Neutrophil (primary cell): ENCODE data around the gene KRTAP5-8.
"Not testable (repeated sequence)": the region's sequence is repeated elsewhere in the genome, so short reads cannot be mapped to it uniquely, and the experiment has no call there.

ENCODE experiments used
- H3K27ac ChIP-seq: fragments of 200-600 bp; sonication (generic); 2 replicates; pipeline ENCODE4 v1.5.1; 2016; ENCODE audit warnings: mild to moderate bottlenecking, moderate library complexity
- H3K27me3 ChIP-seq: fragments of 200-600 bp; sonication (generic); 2 replicates; pipeline ENCODE4 v1.6.0; 2016; ENCODE audit warnings: mild to moderate bottlenecking
- H3K36me3 ChIP-seq: fragments of 200-600 bp; sonication (generic); 2 replicates; pipeline ENCODE4 v1.5.1; 2017
- H3K4me1 ChIP-seq, 2 experiments: fragments of 200-600 bp in 1 of 2; sonication (generic) in 1 of 2; 1 replicate in 1 of 2; 2 replicates in 1 of 2; pipeline versions ENCODE4 v1.5.1 to v1.6.1; 2013 to 2016; ENCODE audit warnings: low read depth in 1 of 2, low read length in 1 of 2, mild to moderate bottlenecking in 1 of 2, moderate library complexity in 1 of 2; ENCODE audit not compliant: control insufficient read depth in 1 of 2, insufficient read depth in 1 of 2
- H3K4me3 ChIP-seq, 2 experiments: fragments of 200-600 bp in 1 of 2; sonication (generic) in 1 of 2; 1 replicate in 1 of 2; 2 replicates in 1 of 2; pipeline ENCODE4 v1.5.1; 2013 to 2016; ENCODE audit warnings: low read depth in 1 of 2, low read length in 1 of 2, mild to moderate bottlenecking in 1 of 2, moderate library complexity in 1 of 2
- H3K9me3 ChIP-seq: fragments of 200-600 bp; sonication (generic); 2 replicates; pipeline ENCODE4 v1.5.1; 2016
- TF ChIP-seq, protein P1 (sequence below): fragments of 200-600 bp; sonication (generic); IDR thresholded peaks from 2 replicates; pipeline ENCODE4 v1.5.1; 2016; ENCODE audit warnings: antibody characterized with exemption

KRTAP5-8 gene

DNA sequence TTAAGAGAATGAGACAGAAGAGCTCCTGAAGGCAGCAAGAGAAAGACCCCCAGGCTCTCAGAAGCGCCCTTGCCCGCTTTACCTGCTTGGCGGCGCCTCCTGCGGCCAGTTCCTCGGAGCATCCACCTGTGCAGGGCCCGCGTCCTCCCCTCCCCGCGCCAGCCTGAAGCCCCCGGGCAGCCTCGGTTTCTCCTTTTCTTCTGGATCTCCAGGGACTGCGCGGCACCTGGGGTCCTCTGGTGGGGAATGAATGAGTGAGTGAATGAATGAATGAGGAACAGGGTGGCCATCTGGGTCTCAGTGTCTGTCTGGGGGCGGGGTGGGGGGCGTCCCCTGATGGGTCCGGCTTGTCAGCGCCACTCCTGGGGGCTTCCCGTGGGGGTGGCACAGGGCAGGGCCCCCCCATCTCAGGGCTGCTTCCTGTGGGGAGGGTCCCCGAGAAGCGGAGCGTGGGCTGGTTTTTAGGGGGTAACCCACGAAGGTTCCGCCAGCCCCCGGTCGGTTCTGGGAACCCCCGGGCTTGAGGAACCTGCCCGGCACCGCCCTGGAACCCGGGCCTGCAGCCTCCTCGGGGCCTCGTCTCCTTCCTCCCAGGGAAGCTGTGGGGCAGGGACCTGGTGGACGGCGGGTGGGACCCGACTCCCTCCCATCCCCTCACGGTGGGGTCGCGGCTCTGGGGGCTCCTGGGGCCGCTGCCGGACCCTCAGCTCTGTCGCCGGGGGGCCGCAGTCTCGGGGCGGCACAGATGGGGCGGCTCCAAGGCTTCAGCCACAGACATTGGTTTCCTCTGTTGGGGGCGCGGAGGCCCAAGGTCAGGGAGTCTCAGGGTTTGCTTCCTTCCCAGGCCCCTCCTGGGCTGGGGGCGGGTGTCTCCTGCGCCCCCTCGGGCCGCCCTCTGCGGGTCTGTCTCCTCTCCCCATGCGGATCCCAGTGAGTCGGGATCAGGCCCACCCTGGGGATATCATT lies 19.0 kb upstream of the KRTAP5-8 start:
- TF ChIP-seq, protein P1, sequence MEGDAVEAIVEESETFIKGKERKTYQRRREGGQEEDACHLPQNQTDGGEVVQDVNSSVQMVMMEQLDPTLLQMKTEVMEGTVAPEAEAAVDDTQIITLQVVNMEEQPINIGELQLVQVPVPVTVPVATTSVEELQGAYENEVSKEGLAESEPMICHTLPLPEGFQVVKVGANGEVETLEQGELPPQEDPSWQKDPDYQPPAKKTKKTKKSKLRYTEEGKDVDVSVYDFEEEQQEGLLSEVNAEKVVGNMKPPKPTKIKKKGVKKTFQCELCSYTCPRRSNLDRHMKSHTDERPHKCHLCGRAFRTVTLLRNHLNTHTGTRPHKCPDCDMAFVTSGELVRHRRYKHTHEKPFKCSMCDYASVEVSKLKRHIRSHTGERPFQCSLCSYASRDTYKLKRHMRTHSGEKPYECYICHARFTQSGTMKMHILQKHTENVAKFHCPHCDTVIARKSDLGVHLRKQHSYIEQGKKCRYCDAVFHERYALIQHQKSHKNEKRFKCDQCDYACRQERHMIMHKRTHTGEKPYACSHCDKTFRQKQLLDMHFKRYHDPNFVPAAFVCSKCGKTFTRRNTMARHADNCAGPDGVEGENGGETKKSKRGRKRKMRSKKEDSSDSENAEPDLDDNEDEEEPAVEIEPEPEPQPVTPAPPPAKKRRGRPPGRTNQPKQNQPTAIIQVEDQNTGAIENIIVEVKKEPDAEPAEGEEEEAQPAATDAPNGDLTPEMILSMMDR: no peak
- Histone ChIP-seq H3K4me3 (no peak overlapping the region), H3K27ac (no peak overlapping the region), H3K4me1 (no peaks in the 10 kb centered on the region), H3K36me3 (no peaks in the 10 kb centered on the region), H3K27me3 (no peaks in the 10 kb centered on the region), H3K9me3 (no peaks in the 10 kb centered on the region)

DNA sequence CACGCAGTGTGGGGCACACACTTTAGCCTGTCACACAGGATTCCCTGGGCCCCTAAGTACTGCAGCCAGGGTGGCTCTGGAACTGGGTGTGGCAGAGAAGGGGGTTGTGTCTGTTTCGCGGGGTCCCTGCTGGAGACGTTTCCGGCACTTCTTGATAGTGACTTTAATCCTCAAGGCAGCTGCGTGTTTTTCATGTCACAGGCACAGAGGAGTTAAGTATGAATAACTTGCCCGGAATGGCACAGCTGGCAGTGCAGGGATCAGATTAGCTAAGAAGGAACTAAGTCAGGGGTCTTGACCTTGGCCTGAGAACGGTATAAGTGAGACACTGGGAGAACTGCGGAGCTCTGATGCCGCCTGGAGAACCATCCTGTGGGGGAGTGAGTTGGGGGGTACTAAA lies 18.3 kb upstream of the KRTAP5-8 start:
- Histone ChIP-seq H3K36me3 (no peaks in the 10 kb centered on the region), H3K4me3 (no peak overlapping the region), H3K9me3 (no peaks in the 10 kb centered on the region), H3K27ac (no peak overlapping the region), H3K4me1 (no peaks in the 10 kb centered on the region), H3K27me3 (no peaks in the 10 kb centered on the region)
- TF ChIP-seq, protein P1: no peak

DNA sequence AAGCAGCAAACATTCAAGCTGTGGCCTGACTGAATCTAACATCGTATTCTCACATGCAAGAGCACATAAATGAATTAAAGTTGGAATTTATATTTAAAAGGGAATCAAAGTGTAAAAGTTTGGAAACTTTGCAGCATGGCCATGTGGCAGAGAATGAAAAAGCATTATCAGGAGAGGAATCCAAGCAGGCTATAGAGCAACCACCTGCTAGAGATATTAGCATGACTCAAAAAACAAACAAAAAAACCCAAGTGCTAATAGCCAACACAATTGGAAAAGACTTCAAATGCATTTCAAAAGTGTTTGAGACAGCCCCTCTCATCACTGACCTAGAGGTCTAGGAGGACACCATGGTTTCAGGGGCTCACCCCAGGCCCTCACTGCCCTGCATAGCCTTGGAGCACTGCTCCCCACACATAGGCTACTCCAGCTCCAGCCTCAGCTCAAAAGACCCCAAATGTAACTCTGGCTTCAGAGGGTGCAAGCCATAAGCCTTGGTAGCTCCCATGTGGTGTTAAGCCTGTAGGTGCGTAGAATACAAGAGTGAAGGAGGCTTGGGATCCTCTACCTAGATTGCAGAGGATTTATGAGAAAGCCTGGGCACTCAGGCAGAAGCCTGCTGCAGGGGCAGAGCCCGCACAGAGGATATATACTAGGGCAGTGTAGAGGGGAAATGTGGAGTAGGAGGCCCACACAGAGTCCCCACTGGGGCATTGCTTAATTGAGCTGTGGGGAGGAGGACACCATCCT lies 12.5 kb upstream of the KRTAP5-8 start:
- Histone ChIP-seq H3K27ac (no peak overlapping the region), H3K27me3 (no peaks in the 10 kb centered on the region), H3K36me3 (no peaks in the 10 kb centered on the region), H3K4me1 (no peaks in the 10 kb centered on the region), H3K9me3 (no peaks in the 10 kb centered on the region), H3K4me3 (no peak overlapping the region)
- TF ChIP-seq, protein P1: no peak

DNA sequence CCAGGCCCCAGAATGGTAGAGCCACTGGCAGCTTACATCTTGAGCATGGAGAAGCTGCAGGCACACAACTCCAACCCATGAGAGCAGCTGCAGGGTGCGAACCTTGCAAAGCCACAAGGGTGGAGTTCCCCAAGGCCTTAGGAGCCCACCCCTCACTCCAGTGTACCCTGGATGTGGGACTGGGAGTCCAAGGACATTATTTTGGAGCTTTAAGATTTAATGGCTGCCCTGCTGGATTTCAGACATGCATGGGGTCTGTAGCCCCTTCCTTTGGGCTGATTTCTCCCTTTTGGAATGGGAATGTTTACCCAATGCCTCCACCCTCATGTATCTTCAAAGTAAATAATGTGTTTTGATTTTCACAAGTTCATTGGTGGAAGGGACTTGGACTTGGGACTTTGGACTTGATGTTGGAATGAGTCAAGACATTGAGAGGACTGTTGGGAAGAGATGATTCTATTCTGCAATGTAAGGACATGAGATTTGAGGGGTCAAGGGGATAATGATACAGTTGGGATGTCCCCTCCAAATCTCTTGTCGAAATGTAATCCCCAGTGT lies 11.8 kb upstream of the KRTAP5-8 start:
- Histone ChIP-seq H3K4me1 (no peaks in the 10 kb centered on the region), H3K36me3 (no peaks in the 10 kb centered on the region), H3K27me3 (no peaks in the 10 kb centered on the region), H3K4me3 (no peak overlapping the region), H3K9me3 (no peaks in the 10 kb centered on the region), H3K27ac (no peak overlapping the region)
- TF ChIP-seq, protein P1: no peak

DNA sequence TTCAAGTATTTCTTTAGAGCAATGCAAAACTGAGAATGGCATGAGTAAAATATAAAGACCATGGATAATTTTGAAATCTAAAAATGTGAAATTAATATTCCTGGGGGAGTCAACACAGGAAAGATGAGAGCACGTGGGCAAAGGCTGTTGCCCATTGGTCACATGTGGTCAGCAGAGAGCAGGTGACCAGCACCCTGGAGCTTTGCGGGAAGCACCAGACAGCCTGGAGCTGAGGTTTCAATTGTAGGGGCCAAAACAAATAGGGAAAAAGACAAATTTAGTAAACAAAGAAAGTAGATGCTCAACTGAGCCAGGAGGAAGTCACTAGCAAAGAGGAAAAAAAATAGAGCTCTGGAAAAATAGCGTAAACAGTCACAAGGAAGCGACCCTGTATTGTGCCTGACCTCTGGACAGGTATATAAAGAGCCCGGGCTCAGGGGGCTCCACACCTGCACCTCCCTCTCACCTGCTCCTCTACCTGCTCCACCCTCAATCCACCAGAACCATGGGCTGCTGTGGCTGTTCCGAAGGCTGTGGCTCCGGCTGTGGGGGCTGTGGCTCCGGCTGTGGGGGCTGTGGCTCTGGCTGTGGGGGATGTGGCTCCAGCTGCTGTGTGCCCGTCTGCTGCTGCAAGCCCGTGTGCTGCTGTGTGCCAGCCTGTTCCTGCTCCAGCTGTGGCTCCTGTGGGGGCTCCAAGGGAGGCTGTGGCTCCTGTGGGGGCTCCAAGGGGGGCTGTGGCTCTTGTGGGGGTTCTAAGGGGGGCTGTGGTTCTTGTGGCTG lies 10.8 kb upstream of the KRTAP5-8 start, which contains the start of gene KRTAP5-7:
Gene KRTAP5-7 (plus strand): TSS at position 472 of the 780 bp plus-strand sequence. CDS start 34 bp downstream, at position 506.
- H3K36me3 ChIP-seq, H3K27me3 ChIP-seq, H3K27ac ChIP-seq, H3K4me1 ChIP-seq, H3K9me3 ChIP-seq, H3K4me3 ChIP-seq: not testable (repeated sequence)
